Gastroesophageal sphincter (tissue), 4 donors: Measurements from ENCODE around the gene PCNT. TPM values are rescaled to one million over a fixed set of nuclear protein-coding genes. Genes with fewer than 3 reads are reported as not detected.

Experiments used
- ATAC-seq: fragments of 150-250 bp; one replicate; pipeline ENCODE4 v1.9.1; 2016; ENCODE audit warnings: mild to moderate bottlenecking, moderate library complexity
- H3K27ac ChIP-seq, 4 donors: fragments of 200-600 bp; sonication (generic) in 3 of 4; 1 replicate in 3 of 4; 2 replicates in 1 of 4; pipeline ENCODE4 v1.5.1; 2016 to 2019
- H3K27me3 ChIP-seq: fragments of 200-600 bp; sonication (generic); one replicate; pipeline ENCODE4 v1.5.1; 2019
- H3K36me3 ChIP-seq, 2 donors: fragments of 200-600 bp; sonication (generic); one replicate each; pipeline ENCODE4 v1.5.1; 2019; ENCODE audit warnings: control low read depth in 1 of 2
- H3K4me1 ChIP-seq, 3 donors: fragments of 200-600 bp; sonication (generic); 1 replicate in 2 of 3; 2 replicates in 1 of 3; pipeline ENCODE4 v1.5.1; 2016 to 2019; ENCODE audit warnings: control low read depth in 2 of 3
- H3K4me3 ChIP-seq, 2 donors: fragments of 200-600 bp; sonication (generic); one replicate each; pipeline ENCODE4 v1.5.1; 2019; ENCODE audit warnings: mild to moderate bottlenecking in 1 of 2, moderate library complexity in 1 of 2
- H3K9me3 ChIP-seq, 3 donors: fragments of 200-600 bp; sonication (generic); one replicate each; pipeline ENCODE4 v1.5.1; 2017 to 2019; ENCODE audit warnings: control low read depth in 2 of 3
- CTCF ChIP-seq, 4 experiments: fragments of 200-600 bp in 2 of 4; fragments of 450-650 bp in 2 of 4; sonication (generic) in 1 of 4; IDR thresholded peaks; one replicate each; pipeline ENCODE4 v1.5.1; 2017 to 2019; ENCODE audit warnings: antibody characterized with exemption in 4 of 4, mild to moderate bottlenecking in 2 of 4, moderate library complexity in 2 of 4
- EP300 ChIP-seq: sonication (generic); formaldehyde crosslinking; IDR thresholded peaks from one replicate; pipeline ENCODE4 v1.6.1; 2017; ENCODE audit warnings: antibody characterized with exemption, mild to moderate bottlenecking
- POLR2A ChIP-seq, 2 donors: fragments of 450-650 bp; IDR thresholded peaks; one replicate each; pipeline ENCODE4 v1.6.1; 2017; ENCODE audit warnings: antibody characterized with exemption in 2 of 2, mild to moderate bottlenecking in 2 of 2, moderate library complexity in 1 of 2
- POLR2AphosphoS5 ChIP-seq: sonication (generic); formaldehyde crosslinking; IDR thresholded peaks from one replicate; pipeline ENCODE4 v1.6.1; 2017; ENCODE audit warnings: antibody characterized with exemption
- WGBS, 2 donors: methylation state at CpG; one replicate each; pipeline ENCODE4 v1.1.5; 2018; ENCODE audit warnings: low coverage in 1 of 2; 5-methylcytosine and 5-hydroxymethylcytosine counted together
- total RNA-seq, 4 donors: library from RNA; depleted of rRNA; stranded (reverse); fragments of >200 nt; gene quantifications; one replicate each; pipeline ENCODE4 v1.1.0, GENCODE V29; 2016

The PCNT gene
- total RNA-seq, 4 donors from 2014 or later = 24.3 to 31.1 (median 27.3) TPM

- Histone ChIP-seq H3K9me3 (no peaks in the 10 kb centered on the region), H3K4me3 (no peak overlapping the region), H3K27ac (no peak overlapping the region), H3K36me3 (peaks cover 0 to 74% of the 10 kb centered on the region in 2 donors), H3K27me3 (no peaks in the 10 kb centered on the region), H3K4me1 (no peaks in the 10 kb centered on the region)
- no peak for ATAC-seq
- TF ChIP-seq EP300 (no peak), POLR2AphosphoS5 (no peak), CTCF (IDR thresholded peaks at IDR 0.05) (no peak), POLR2A (IDR thresholded peaks at IDR 0.05) (no peak)
- 96 to 97% methylated on average over 21 to 24 of the region's 24 CpGs for WGBS, 2 donors
These were observed 60.6 kb downstream of the PCNT start for GRCh38 chr21:46384556-46384955.

- H3K4me3 ChIP-seq = no peak overlapping the region
- H3K36me3 ChIP-seq = peaks cover 0 to 87% of the 10 kb centered on the region in 2 donors
- H3K27ac ChIP-seq = no peak overlapping the region
- H3K27me3 ChIP-seq = no peaks in the 10 kb centered on the region
- no peak for TF ChIP-seq POLR2AphosphoS5
- no peak for ATAC-seq
- H3K4me1 ChIP-seq = no peaks in the 10 kb centered on the region
- H3K9me3 ChIP-seq = no peaks in the 10 kb centered on the region
- WGBS, 2 donors = 83 to 88% methylated on average over 13 to 20 of the region's 45 CpGs
These were observed 62.1 kb downstream of the PCNT start for GRCh38 chr21:46385846-46386733.

DNA sequence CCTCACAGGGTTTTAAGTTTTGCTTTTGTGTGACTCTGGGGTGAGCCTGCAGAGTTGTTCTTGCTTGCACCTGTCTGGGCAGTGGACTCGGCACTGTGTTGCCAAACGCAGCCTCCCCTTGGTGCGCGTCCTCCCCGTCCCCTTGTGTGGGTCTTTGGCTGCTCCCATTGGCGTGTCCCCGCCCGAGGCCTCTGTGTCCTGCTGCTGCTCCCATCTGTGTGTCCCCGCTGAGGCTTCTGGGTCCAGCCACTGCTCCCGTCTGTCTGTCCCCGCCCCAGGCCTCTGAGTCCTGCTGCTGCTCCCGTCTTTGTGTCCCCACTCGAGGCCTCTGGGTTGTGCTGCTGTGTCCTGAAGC, 62.8 kb downstream of the PCNT start:
- ATAC-seq = no peak
- Histone ChIP-seq H3K27ac (no peak overlapping the region), H3K4me1 (no peaks in the 10 kb centered on the region), H3K36me3 (peaks cover 0 to 91% of the 10 kb centered on the region in 2 donors), H3K27me3 (no peaks in the 10 kb centered on the region), H3K9me3 (no peaks in the 10 kb centered on the region), H3K4me3 (no peak overlapping the region)
- TF ChIP-seq POLR2AphosphoS5 (no peak), POLR2A (IDR thresholded peaks at IDR 0.05) (no peak), CTCF (IDR thresholded peaks at IDR 0.05) (no peak), EP300 (no peak)
- 92 to 96% methylated on average over 8 to 10 of the region's 13 CpGs for WGBS, 2 donors

DNA sequence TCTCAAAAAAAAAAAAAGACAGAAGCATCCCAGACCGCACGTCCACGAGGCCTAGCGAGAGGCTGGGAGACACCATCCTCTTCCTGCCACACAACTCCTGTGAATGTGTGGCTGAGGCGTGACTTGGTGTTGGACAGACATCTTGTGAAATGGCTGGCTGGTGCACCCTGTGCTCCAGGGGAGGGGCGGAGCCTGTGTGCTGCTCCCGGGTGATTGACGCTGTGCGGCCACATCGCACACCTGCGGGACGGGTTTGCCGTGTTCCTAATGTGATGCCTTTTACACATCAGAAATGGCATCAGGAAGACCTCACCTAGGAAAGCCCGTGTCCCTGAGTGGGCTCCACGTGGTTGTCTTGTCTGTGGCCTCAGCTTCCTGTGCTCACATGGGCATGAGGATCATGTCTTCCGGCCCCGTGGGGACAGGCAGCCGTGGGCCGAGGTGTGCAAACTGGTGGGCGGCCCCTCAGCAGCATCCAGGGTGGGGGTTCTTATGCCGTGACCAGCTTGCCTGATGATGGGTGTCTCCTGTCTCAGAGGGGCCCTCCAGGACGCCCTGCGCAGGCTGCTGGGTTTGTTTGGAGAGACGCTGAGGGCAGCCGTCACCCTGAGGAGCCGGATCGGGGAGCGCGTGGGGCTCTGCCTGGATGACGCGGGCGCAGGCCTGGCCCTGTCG, 64.4 kb downstream of the PCNT start:
- WGBS, 2 donors = 94 to 100% methylated on average over 6 to 12 of the region's 33 CpGs

More for the DNA sequence above, 64.4 kb downstream of the PCNT start:
- Histone ChIP-seq H3K9me3 (no peaks in the 10 kb centered on the region), H3K4me3 (no peak overlapping the region), H3K27me3 (no peaks in the 10 kb centered on the region), H3K27ac (no peak overlapping the region), H3K36me3 (peaks cover 0 to 93% of the 10 kb centered on the region in 2 donors), H3K4me1 (peaks cover 0 to 5% (median 1%) of the 10 kb centered on the region in 3 donors)
- ATAC-seq = no peak
- TF ChIP-seq CTCF (IDR thresholded peaks at IDR 0.05) (no peak), POLR2A (IDR thresholded peaks at IDR 0.05) (no peak), EP300 (no peak), POLR2AphosphoS5 (no peak)
